ENCODE results near the gene PDF.

The PDF gene

DNA sequence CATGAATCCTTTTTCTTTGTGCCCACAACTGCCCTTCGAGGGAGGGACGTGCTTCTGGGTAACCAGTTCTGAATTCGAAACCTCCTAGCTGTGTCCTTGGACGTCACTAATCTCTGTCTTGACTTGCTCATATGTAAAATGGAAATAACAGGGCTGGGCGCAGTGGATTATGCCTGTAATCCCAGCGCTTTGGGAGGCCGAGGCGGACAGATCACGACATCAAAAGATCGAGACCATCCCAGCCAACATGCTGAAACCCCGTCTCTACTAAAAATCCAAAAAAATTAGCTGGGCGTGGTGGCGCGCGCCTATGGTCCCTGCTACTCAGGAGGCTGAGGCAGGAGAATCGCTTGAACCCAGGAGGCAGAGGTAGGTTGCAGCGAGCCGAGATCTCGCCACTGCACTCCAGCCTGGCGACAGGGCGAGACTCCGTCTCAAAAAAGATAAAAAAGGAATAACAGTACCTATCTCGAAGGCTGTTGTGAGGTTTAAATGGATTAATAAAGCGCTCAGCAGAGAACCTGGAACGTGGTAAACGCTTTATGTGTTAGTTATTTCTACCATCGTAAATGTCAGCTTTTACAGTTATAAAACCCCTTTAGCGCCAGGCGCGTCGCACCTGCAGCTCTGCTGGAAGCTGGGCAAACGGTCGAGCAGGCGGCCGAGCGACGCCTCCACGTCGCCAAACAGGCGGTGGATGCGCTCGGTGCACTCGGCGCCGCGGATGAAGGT, 8.3 kb upstream of the PDF start:
- DNase-seq = no peak

GRCh38 chr16:69334696-69335095, 4.3 kb upstream of the PDF start:
- no peak for DNase-seq

DNA sequence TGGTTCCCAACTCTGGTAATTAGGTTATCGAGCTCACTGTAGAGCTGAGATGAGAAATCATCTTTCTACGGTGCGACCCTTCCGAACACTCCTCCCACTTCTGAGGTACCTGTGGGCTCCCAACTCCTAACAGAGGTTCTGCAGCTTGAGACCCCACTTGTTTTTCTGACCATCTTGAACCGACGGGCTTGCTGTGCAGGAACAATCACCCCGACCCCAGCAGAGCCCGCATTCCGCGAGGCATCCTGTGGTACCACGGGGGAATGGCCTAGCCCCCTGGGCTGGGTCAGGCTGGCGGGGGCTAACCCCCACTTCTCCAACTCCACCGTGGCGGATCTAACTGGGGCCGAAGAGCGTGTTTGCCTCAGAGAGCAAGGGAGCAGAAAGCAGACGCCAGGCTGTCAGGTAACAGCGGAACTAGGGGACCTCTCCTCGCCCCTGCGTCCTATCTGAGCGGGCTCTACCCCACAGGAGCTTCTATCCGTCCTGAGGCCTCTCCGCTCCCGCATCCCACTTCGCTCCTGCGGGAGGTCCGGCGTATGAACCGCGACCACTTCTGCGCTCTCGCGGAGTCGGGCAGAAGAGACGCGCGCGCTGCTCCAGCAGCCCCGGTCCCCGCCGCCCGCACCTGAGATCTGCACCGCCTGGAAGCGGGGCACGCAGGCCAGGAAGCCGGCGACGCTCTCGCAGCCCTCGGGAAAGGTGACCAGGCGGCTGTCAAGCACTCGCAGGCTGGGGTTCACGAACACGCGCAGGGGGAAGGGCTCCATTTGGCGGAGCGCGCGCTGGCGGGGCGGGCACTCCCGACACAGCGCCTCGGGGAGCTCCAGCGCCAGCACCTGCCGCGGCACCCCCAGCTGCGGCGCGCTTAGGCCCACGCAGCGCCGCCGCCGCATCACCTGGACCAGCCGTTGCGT, 761 bp downstream of the PDF start:
- DNase-seq = no peak

DNA sequence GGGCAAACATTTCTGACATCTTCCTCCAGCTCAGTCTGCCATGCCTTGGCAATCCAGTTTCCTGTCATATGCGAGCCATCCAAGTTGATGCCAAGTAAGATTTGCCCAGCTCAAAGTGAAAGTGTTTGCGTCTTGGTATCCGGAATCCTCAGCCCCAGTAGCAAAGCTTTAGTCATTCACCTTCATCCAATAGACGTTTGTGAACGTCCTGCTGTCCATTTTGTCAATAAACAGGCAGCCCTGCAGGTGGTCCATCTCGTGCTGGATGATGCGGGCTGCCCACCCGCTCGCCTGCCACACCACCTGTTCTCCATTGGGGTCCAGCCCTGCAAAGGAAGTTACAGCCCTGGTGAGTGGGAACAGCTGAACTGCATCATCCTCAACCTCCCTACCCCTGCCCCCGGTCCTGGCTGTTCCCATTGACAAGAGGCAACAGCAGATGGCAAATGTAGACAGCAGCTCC, 1.5 kb downstream of the PDF start:
- DNase-seq = no peak

- DNase-seq = no peak
Measured at GRCh38 chr16:69327585-69328310, 2.6 kb downstream of the PDF start.

DNA sequence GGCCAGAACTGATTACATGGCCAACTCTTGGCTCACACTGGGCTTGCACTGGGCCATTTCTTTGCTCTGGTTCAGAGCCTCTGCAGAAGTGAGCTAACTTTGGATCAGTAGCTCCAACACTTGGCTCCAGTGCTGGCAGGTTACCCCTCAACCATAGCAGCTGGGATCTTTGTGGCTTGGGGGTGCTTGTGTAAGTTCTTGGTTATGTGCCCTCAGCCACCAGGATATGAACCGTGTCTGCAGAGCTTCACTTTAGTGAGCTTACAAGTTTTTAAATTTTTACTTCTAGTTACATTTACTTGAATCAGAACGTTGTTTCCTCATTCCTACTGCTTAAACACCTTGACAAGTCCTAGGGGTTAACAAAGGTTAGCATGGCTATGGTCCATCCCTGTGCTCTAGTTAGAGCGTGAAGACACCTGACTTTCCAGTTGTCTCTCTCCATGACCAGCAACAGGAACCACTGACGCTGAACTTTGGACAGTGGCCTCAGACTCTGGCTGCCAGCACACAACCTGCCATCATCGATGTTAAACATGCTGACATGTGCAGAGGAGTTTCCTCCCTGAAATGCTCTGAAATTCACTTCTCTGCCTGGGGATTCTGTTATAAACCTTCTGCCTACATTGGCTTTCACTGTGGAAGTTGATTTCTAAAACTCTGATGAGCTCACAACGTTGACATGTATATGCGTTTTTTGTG, 4.1 kb downstream of the PDF start:
- no peak for DNase-seq

GRCh38 chr16:69325784-69326171, 4.6 kb downstream of the PDF start:
- DNase-seq = no peak

DNA sequence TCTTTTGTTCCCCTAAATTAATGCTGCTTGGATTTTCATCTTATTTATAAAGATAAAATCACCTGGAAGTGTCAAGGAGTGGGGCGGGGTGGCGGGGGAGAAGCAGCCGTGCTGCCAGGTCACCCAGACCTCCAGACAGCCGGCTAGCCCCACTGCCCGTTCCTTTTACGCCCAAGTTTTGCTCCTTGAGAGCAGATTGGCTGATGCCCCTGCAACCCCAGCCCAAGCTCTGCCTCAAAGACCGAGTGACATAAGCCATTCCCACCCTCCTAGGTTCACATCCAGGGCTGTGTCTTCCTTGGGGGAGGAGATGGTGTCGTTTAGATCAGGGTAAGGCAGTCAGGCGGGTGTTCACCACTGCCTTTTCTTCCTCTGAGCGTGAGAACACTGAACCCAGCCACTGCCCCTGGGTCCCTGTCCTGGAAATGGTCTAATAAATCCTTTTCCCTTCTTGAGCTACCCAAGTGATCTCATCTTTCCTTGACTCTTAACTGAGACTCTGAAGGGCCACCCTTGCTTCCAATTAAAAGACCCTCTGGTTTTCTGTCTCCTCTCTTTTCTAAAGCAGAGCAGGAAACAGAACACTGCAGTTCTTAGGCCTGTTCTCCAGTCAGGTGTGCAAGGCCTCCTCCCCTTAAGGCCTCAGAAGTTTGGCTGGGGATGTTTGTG, 5.7 kb downstream of the PDF start:
- no peak for DNase-seq

DNA sequence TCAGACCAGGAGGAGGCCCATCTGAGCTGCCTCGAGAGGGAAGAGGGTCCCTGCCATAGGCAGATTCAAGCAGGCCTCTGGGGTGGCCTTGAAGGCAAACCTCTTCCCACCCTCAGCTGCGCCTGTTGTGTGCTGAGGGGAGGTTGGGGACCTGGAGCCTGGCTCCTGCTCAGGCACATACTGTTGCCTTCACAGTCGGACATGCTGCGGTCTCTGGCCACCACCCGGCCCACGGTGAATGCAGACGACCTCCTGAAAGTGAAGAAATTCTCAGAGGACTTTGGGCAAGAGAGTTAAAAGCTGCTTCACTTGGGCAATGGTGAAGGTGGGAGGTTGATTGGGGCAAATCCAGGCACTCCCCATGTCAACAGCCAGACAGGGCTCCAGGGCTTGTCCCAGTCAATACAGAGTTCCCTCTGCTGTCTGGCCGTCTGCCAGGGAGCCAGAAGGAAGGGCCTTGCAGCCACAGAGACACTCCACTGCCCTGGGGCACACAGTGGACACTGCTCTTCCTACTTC, 6.3 kb downstream of the PDF start:
- no peak for DNase-seq

DNA sequence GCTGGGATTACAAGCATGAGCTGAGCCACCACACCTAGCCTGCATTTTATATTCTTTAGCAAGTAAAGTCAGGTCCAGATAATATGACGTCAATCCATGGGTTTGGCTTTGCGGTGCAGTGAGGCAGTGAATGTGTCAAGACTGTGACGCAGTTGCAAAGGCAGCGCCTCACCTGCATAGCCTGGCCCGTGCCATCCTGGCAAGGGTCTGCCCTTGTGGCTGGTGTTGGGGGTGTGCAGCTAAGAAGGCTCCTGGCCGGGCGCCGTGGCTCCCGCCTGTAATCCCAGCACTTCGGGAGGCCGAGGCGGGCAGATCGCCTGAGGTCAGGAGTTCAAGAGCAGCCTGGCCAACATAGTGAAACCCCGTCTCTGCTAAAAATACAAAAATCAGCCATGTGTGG, 7.0 kb downstream of the PDF start:
- no peak for DNase-seq

GRCh38 chr16:69322343-69322742, 8.0 kb downstream of the PDF start:
- no peak for DNase-seq

DNA sequence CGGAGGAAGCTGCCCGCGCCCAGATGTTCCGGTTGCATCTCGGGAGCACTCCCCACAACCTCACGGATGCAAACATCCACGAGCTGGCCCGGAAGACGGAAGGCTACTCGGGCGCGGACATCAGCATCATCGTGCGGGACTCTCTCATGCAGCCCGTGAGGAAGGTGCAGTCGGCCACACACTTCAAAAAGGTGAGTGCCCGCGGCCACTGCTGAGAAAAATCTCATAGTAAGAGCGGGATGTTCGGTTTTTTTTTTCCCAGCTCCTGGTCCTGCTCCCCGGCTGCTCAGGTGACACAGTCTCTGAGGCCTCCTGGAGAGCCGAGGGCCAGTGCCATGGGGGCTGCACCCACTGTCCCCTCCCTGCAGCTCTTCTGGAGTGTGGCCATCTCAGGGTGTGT, 9.3 kb downstream of the PDF start:
- DNase-seq = no peak

DNA sequence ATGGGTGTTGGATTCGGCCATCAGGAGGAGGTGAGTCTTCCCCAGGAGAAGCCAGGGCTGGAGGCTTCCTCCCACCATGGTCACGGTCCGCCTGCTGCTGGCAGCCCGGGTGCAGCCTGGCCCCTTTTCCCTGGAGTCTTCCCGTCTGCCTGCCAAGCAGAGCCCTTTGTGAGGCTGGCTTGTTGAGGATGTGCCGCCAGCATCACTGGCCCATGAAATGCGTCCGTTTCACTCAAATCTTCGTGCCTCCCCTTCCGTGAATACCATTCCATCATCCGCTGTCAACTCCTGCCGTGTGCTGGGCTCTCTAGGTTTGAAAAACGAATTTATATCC, 9.7 kb downstream of the PDF start:
- DNase-seq = no peak

GRCh38 chr16:69319826-69320739, 10.3 kb downstream of the PDF start:
- DNase-seq = no peak

DNA sequence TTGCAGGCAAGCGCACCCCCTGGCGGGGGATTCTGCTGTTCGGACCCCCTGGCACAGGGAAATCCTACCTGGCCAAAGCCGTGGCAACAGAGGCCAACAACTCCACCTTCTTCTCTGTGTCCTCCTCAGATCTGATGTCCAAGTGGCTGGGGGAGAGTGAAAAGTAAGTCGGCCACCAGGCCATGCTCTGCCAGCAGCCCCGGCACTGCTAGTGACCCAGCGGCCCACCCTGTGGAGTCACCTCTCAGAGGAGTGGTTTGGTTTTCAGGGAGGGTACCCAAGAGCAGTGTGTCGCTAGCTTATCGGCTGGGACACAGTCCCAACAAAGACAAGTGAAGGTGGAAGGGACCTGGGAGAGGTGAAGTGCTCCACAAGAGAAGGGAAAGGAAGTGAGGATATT, 11.0 kb downstream of the PDF start:
- no peak for DNase-seq

- DNase-seq = no peak
Measured at GRCh38 chr16:69318911-69319289, 11.5 kb downstream of the PDF start.

GRCh38 chr16:69318177-69318910, 12.0 kb downstream of the PDF start:
- DNase-seq = no peak

DNA sequence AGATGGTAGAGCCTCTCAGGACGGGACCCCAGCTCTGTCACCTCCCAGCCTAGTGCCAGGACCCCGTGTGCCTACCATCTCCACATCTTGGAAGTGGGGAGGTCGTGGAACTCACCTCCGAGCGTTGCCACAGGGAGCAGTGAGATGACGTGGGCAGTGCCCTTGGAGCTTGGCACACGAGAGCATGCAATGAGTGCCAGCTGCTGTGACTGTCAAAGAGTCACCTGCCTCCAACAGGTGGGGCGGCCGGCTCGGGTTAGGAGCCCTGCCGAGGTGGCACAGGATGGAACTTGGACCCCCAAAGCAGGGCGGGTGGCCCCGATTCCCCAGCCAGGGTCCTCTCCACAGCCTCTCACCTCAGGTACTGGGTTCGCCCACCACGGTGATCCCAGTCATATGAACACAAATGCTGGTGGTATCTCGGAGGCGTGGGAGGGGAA, 13.8 kb downstream of the PDF start:
- DNase-seq = no peak

DNA sequence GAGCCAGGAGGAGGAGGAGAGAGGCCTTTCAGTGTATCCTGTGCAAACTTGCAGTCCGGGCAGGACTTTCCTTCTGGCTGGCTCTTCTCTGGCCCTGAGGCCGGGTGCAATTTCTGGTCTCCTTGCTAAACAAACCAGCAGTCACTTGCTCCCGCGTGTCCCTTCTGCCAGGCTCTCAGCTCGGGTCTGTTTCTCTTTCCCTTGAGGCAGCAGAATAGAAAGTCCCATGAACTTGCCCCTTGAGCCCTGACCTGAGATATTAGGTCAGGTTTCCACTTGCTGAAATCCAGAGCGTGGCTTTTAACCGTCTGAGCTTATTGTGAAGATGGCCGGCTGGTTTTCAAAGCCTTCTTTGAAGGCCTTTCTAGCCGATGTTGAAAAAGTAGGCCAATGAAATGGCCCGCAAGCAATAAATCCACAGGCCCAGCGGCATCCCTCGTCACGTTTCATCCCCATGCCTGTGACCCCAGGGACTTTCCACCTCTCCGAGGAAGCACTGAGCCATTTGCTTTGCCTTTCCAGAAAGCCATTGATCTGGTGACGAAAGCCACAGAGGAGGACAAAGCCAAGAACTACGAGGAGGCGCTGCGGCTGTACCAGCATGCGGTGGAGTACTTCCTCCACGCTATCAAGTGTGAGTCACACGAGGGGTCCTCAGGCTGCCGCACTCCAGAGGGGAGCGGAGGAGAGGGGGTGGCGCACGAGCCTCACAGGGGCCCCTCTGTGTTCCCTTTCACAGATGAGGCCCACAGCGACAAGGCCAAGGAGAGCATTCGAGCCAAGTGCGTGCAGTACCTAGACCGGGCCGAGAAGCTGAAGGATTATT, 14.7 kb downstream of the PDF start:
- DNase-seq = no peak
